ENCODE measurements around the gene RHBDD1. TPM values are rescaled to one million over a fixed set of nuclear protein-coding genes. Genes with fewer than 3 reads are reported as not detected.

RHBDD1 gene
- total RNA-seq, 2 experiments from 2014 or later = 33.1 to 44.9 TPM

- Mint-ChIP-seq H3K27ac (no peak overlapping the region), H3K4me3 (no peak overlapping the region), H3K36me3 (peaks cover 31% of the 10 kb centered on the region), H3K4me1 (peaks cover 9% of the 10 kb centered on the region), H3K27me3 (no peaks in the 10 kb centered on the region), H3K9me3 (peaks cover 12% of the 10 kb centered on the region)
- DNase-seq (no peak), ATAC-seq (ENCODE audit: low read depth) (no peak)
- POLR2A ChIA-PET = no interaction called here
Measured at GRCh38 chr2:226956659-226957058, 120.8 kb downstream of the RHBDD1 start.

GRCh38 chr2:226959418-226959817 lies 123.6 kb downstream of the RHBDD1 start:
- DNase-seq (no peak), ATAC-seq (ENCODE audit: low read depth) (no peak)
- Mint-ChIP-seq H3K27ac (no peak overlapping the region), H3K36me3 (peaks cover 22% of the 10 kb centered on the region), H3K4me1 (peaks cover 2% of the 10 kb centered on the region), H3K27me3 (no peaks in the 10 kb centered on the region), H3K9me3 (peaks cover 8% of the 10 kb centered on the region), H3K4me3 (no peak overlapping the region)
- POLR2A ChIA-PET = no interaction called here

DNA sequence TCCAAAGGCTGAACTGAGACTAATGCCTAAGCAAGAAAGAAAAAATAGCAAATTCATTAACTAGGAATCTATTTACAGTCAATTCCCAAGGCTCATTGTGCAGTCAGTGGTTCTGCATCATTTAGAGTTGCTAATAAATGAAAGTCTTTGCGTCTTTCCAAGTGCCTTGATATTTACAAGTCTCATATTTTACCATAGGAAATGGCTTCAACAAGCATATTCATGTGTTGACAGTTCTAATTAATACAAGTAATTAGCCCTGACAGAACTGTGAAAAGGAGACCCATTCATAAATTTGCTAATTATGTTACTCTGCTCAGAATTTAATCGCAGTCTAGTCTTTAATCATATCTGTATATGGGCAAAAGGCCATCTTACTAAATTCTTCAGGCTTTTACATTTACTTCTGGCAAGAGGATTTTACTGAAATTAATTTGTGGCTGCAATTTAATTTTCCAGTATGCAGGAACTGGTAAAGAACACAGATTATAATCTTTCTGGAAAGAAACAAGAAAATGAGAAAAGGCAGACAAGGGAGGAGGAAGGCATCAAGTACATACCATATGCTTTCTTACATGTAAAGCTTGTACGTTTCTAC lies 126.4 kb downstream of the RHBDD1 start:
- POLR2A ChIA-PET = no interaction called here
- Mint-ChIP-seq H3K36me3 (peaks cover 7% of the 10 kb centered on the region), H3K27ac (no peak overlapping the region), H3K27me3 (no peaks in the 10 kb centered on the region), H3K4me3 (no peak overlapping the region), H3K9me3 (peaks cover 2% of the 10 kb centered on the region), H3K4me1 (no peaks in the 10 kb centered on the region)
- ATAC-seq (ENCODE audit: low read depth) (no peak), DNase-seq (no peak)

DNA sequence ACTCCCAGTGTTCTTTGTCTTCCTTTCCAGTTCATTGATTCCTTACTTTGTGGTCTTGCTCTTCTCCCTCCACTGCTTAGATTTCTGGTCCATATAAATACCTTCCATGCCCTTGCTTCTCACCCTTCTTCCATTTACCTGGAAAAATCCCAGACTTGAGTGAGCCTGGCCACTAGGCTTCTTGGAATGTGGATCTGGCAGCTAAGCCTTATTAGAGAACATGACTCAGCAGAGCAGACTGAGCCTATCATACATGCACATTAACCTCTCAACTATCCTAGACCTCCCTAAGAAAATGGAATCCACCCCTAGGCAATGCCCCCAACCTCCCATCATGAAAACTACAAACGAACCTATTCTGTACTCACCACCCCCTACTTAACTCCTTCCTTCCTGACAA lies 127.7 kb downstream of the RHBDD1 start:
- Mint-ChIP-seq H3K9me3 (no peaks in the 10 kb centered on the region), H3K27ac (no peak overlapping the region), H3K36me3 (peaks cover 6% of the 10 kb centered on the region), H3K27me3 (no peaks in the 10 kb centered on the region), H3K4me1 (no peaks in the 10 kb centered on the region), H3K4me3 (no peak overlapping the region)
- POLR2A ChIA-PET = no interaction called here
- DNase-seq (no peak), ATAC-seq (ENCODE audit: low read depth) (no peak)

DNA sequence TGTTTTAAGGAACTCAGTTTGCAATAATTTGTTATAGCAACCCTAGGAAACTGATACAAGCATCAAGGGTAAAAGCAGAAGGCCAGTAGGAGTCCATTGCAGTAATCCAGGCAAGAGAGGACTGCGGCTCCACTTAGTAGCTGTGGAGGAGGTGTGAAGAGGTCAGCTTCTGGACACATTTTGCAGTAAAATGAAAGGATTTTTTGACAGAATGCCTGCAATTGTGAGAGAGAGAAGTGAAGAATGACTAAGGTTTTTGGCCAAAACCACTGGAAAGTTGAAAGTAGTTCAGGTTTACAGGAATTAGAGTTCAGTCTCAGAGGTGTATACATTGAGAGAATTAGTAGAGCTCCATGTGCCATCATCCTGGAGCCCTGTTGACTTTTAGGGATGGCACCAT lies 129.5 kb downstream of the RHBDD1 start:
- POLR2A ChIA-PET = no interaction called here
- H3K9me3 Mint-ChIP-seq = no peaks in the 10 kb centered on the region
- H3K36me3 Mint-ChIP-seq = peaks cover 4% of the 10 kb centered on the region
- H3K4me1 Mint-ChIP-seq = peaks cover 8% of the 10 kb centered on the region
- ATAC-seq (ENCODE audit: low read depth) = no peak
- no peak overlapping the region for H3K4me3 Mint-ChIP-seq
- H3K27me3 Mint-ChIP-seq = no peaks in the 10 kb centered on the region
- no peak overlapping the region for H3K27ac Mint-ChIP-seq
- no peak for DNase-seq

DNA sequence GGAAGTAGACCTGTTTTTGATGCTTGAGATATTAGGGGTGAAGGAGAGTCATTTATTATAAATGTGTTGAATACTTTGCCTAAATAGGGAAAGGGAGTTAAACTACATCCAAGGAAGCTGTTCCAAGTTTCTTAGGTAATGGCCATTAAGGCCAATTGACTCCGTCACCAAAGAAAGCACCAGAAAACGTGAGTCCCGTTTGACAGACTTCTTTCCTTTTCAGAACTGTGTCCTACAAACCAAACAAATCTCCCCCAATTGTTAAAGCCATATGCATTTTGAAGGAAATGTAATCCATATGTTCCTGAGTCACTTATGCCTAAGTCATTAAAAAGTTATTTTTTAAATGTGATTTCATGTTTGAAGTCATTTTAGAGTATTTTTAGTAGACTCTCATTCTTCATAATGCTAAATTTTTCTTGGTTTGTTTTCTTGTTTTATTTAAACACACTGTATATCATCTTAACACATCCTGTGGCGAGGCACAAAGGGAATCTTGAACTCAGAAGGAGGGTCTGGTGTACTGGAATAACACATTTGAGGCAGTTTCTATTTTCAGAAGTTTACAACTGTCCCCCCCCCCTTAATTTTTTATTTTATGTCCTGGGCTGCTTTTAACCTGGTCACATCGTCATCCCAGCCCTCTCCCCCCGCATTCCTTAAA lies 133.7 kb downstream of the RHBDD1 start:
- H3K36me3 Mint-ChIP-seq = peaks cover 11% of the 10 kb centered on the region
- H3K27ac Mint-ChIP-seq = no peak overlapping the region
- ATAC-seq (ENCODE audit: low read depth) (no peak), DNase-seq (no peak)
- POLR2A ChIA-PET = no interaction called here
- no peaks in the 10 kb centered on the region for H3K27me3 Mint-ChIP-seq
- H3K4me3 Mint-ChIP-seq = peak overlapping the region; percentile 74
- peaks cover 36% of the 10 kb centered on the region for H3K4me1 Mint-ChIP-seq
- no peaks in the 10 kb centered on the region for H3K9me3 Mint-ChIP-seq

DNA sequence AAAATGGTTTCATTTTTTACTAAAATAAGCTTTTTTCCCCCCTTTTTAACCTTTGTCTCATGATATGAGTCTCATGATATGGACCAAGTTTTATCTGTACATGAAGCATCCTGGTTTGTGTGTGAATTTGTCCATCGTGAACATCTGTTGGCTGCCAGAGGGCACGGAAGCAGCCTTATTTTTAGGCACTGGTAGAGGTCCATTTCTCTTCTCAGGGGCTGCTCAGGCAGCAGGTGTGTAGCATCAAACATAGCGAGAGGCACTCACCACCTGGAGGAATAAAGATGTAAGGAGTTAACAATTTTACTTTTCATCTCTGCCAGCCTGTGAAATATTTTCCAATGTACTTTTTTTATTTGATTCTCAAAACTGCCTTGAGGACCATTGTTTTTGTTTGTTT lies 134.5 kb downstream of the RHBDD1 start:
- POLR2A ChIA-PET = no interaction called here
- Mint-ChIP-seq H3K27me3 (no peaks in the 10 kb centered on the region), H3K27ac (peak overlapping the region; percentile 62), H3K9me3 (no peaks in the 10 kb centered on the region), H3K4me3 (peak overlapping the region; percentile 74), H3K4me1 (peaks cover 36% of the 10 kb centered on the region), H3K36me3 (peaks cover 11% of the 10 kb centered on the region)
- DNase-seq (no peak), ATAC-seq (ENCODE audit: low read depth) (peak; percentile 20)

DNA sequence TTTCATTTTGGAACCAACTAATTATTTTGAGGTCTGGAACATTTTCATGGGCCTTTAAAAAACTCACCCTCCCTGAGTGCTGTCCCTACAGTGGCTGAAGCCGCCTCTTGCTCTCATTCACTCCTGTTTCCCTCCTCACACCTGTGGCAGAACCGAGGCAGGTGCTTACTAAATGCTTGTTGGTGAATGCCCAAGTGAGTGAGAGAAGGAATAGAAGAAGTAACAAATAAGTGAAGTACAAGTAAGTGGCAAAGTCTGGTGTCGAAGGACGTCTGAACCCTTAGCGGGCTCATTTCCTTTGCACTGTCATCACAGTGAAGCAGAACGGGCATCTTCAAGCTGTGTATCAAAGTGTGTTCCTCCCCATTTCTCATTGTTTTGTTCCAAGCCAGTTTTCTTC lies 135.2 kb downstream of the RHBDD1 start:
- peak overlapping the region; percentile 65 for H3K27ac Mint-ChIP-seq
- ATAC-seq (ENCODE audit: low read depth) (peak; percentile 66), DNase-seq (no peak)
- POLR2A ChIA-PET = no interaction called here
- H3K9me3 Mint-ChIP-seq = no peaks in the 10 kb centered on the region
- peak overlapping the region; percentile 74 for H3K4me3 Mint-ChIP-seq
- peaks cover 11% of the 10 kb centered on the region for H3K36me3 Mint-ChIP-seq
- peaks cover 36% of the 10 kb centered on the region for H3K4me1 Mint-ChIP-seq
- no peaks in the 10 kb centered on the region for H3K27me3 Mint-ChIP-seq

DNA sequence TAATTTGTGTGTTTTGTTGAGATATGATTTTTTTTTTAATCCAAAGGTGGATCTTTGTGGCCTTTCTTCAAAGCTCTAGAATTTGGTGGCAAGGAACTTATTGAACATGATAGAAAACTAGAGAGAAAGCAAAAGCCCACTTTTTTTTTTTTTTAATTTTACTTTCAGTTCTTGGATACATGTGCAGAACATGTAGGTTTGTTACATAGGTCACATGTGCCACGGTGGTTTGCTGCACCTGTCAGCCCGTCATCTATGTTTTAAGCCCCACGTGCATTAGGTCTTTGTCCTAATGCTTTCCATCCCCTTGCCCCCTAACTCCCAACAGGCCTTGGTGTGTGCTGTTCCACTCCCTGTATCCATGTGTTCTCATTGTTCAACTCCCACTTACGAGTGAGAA lies 135.9 kb downstream of the RHBDD1 start:
- no peak for ATAC-seq (ENCODE audit: low read depth)
- Mint-ChIP-seq H3K4me3 (peak overlapping the region; percentile 74), H3K27ac (peak overlapping the region; percentile 65), H3K4me1 (peaks cover 36% of the 10 kb centered on the region), H3K9me3 (no peaks in the 10 kb centered on the region), H3K27me3 (no peaks in the 10 kb centered on the region), H3K36me3 (peaks cover 12% of the 10 kb centered on the region)
- no peak for DNase-seq
- POLR2A ChIA-PET = no interaction called here

GRCh38 chr2:226973816-226974215 lies 138.0 kb downstream of the RHBDD1 start:
- Mint-ChIP-seq H3K4me3 (no peak overlapping the region), H3K27ac (no peak overlapping the region), H3K27me3 (no peaks in the 10 kb centered on the region), H3K4me1 (peaks cover 38% of the 10 kb centered on the region), H3K9me3 (no peaks in the 10 kb centered on the region), H3K36me3 (peaks cover 12% of the 10 kb centered on the region)
- no peak for ATAC-seq (ENCODE audit: low read depth)
- POLR2A ChIA-PET = no interaction called here
- no peak for DNase-seq

GRCh38 chr2:226977775-226978190 lies 141.9 kb downstream of the RHBDD1 start:
- peaks cover 23% of the 10 kb centered on the region for H3K4me1 Mint-ChIP-seq
- H3K36me3 Mint-ChIP-seq = peaks cover 11% of the 10 kb centered on the region
- H3K9me3 Mint-ChIP-seq = no peaks in the 10 kb centered on the region
- DNase-seq (no peak), ATAC-seq (ENCODE audit: low read depth) (no peak)
- POLR2A ChIA-PET = no interaction called here
- H3K27ac Mint-ChIP-seq = no peak overlapping the region
- no peak overlapping the region for H3K4me3 Mint-ChIP-seq
- no peaks in the 10 kb centered on the region for H3K27me3 Mint-ChIP-seq

GRCh38 chr2:226978300-226978699 lies 142.4 kb downstream of the RHBDD1 start:
- ATAC-seq (ENCODE audit: low read depth) = no peak
- DNase-seq = no peak
- Mint-ChIP-seq H3K27ac (no peak overlapping the region), H3K36me3 (peaks cover 7% of the 10 kb centered on the region), H3K27me3 (no peaks in the 10 kb centered on the region), H3K4me1 (peaks cover 19% of the 10 kb centered on the region), H3K4me3 (no peak overlapping the region), H3K9me3 (no peaks in the 10 kb centered on the region)
- POLR2A ChIA-PET = no interaction called here

GRCh38 chr2:226979004-226979403 lies 143.2 kb downstream of the RHBDD1 start:
- Mint-ChIP-seq H3K4me1 (peaks cover 19% of the 10 kb centered on the region), H3K36me3 (peaks cover 5% of the 10 kb centered on the region), H3K27me3 (no peaks in the 10 kb centered on the region), H3K27ac (no peak overlapping the region), H3K4me3 (no peak overlapping the region), H3K9me3 (no peaks in the 10 kb centered on the region)
- DNase-seq (no peak), ATAC-seq (ENCODE audit: low read depth) (no peak)
- POLR2A ChIA-PET = no interaction called here

DNA sequence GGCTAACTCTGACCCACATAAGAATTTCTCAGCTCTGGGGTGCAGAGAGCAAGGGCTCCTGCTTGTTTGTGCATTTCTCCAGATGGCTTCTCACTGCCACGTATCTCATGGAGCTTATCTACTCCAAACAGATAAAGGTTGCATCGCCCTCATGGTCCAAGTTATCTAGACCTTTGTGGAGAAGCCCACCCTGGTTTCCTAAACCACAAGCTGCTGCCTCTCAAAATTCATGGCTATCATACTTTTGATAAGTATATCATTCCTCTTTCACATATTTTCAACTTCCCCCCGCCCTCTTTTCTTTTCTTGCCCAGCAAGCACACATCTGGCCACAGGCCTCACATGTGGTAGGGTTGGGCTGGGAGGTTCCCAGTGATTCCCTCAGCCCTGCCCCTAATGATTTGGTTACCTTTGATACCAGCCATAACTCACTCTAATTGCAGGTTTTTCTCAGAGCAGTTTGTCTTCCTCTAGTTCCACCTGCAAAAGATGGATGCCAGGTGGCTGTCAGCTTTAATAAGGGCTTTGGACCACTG lies 146.0 kb downstream of the RHBDD1 start:
- Mint-ChIP-seq H3K27ac (no peak overlapping the region), H3K36me3 (peaks cover 2% of the 10 kb centered on the region), H3K9me3 (no peaks in the 10 kb centered on the region), H3K4me3 (no peak overlapping the region), H3K4me1 (peaks cover 31% of the 10 kb centered on the region), H3K27me3 (no peaks in the 10 kb centered on the region)
- DNase-seq (no peak), ATAC-seq (ENCODE audit: low read depth) (no peak)
- POLR2A ChIA-PET = interaction anchor here (3.2 kb wide), 1 partner anchor 146 kb away, joined by 15 read pairs; the partner anchor contains the start of gene RHBDD1
